ENCODE data around the gene COL20A1.

- no peak for TF ChIP-seq CTCF (IDR thresholded peaks at IDR 0.05)
- no peak for TF ChIP-seq EP300 (IDR thresholded peaks at IDR 0.05)
- TF ChIP-seq POLR2A (IDR thresholded peaks at IDR 0.05), result no peak
These were observed 43.1 kb upstream of the COL20A1 start for GRCh38 chr20:63249891-63250290.

Data from sigmoid colon (tissue), 4 donors.